CD14-positive monocyte (primary cell): ENCODE measurements around the gene GNAI1. TPM values are rescaled to one million over a fixed set of nuclear protein-coding genes. Genes with fewer than 3 reads are reported as not detected.

Experiments used
- DNase-seq, 3 donors: peaks; one replicate each; pipeline ENCODE4 v3.0.0-alpha.2; 2011 to 2022
- H2AFZ ChIP-seq: 2 replicates; pipeline ENCODE4 v1.6.0; 2012; ENCODE audit warnings: mild to moderate bottlenecking, low read depth, low read length, inconsistent platforms; ENCODE audit not compliant: insufficient read depth, poor library complexity, severe bottlenecking
- H3K27ac ChIP-seq, 2 donors: 1 replicate in 1 of 2; 2 replicates in 1 of 2; pipeline ENCODE4 v1.5.1; 2012 to 2013; ENCODE audit warnings: low read length in 2 of 2, control low read depth in 1 of 2, inconsistent platforms in 1 of 2, low read depth in 1 of 2, mild to moderate bottlenecking in 1 of 2
- H3K27me3 ChIP-seq, 2 donors: one replicate each; pipeline versions ENCODE4 v1.6.0 to v1.6.1; 2011 to 2013; ENCODE audit warnings: low read length in 2 of 2; ENCODE audit not compliant: control insufficient read depth in 2 of 2, insufficient read depth in 2 of 2
- H3K36me3 ChIP-seq, 2 donors: replicated peaks in 1 of 2; 1 replicate in 1 of 2; 2 replicates in 1 of 2; pipeline versions ENCODE4 v1.5.1 to v1.6.1; 2012 to 2013; ENCODE audit warnings: low read length in 2 of 2, control low read depth in 1 of 2, inconsistent platforms in 1 of 2, mild to moderate bottlenecking in 1 of 2; ENCODE audit not compliant: insufficient read depth in 2 of 2, control insufficient read depth in 1 of 2
- H3K4me1 ChIP-seq, 2 donors: 1 replicate in 1 of 2; 2 replicates in 1 of 2; pipeline versions ENCODE4 v1.5.1 to v1.6.1; 2012 to 2013; ENCODE audit warnings: low read length in 2 of 2, control low read depth in 1 of 2, inconsistent platforms in 1 of 2, mild to moderate bottlenecking in 1 of 2, moderate library complexity in 1 of 2; ENCODE audit not compliant: insufficient read depth in 2 of 2, control insufficient read depth in 1 of 2
- H3K4me2 ChIP-seq: replicated peaks from 2 replicates; pipeline ENCODE3; 2012; ENCODE audit warnings: low read length, moderate library complexity, mild to moderate bottlenecking; ENCODE audit not compliant: poor library complexity, severe bottlenecking; ENCODE audit errors: extremely low read depth
- H3K4me3 ChIP-seq, 3 experiments: fragments of 200-600 bp in 1 of 3; sonication (generic) in 1 of 3; replicated peaks in 1 of 3; 1 replicate in 2 of 3; 2 replicates in 1 of 3; pipeline ENCODE4 v1.5.1; 2011 to 2013; ENCODE audit warnings: low read length in 3 of 3, mild to moderate bottlenecking in 3 of 3, control low read depth in 2 of 3, low read depth in 2 of 3, inconsistent platforms in 1 of 3, moderate library complexity in 1 of 3
- H3K79me2 ChIP-seq: 2 replicates; pipeline ENCODE4 v1.6.0; 2012; ENCODE audit warnings: mild to moderate bottlenecking, control low read depth, inconsistent platforms, low read length, moderate library complexity; ENCODE audit not compliant: insufficient read depth
- H3K9ac ChIP-seq: 2 replicates; pipeline ENCODE4 v1.6.0; 2017; ENCODE audit warnings: low read length, mild to moderate bottlenecking; ENCODE audit not compliant: insufficient read depth, poor library complexity, severe bottlenecking
- H3K9me3 ChIP-seq, 2 donors: replicated peaks in 1 of 2; 1 replicate in 1 of 2; 2 replicates in 1 of 2; pipeline versions ENCODE4 v1.5.1 to v1.6.1; 2012 to 2013; ENCODE audit warnings: low read length in 2 of 2, control low read depth in 1 of 2; ENCODE audit not compliant: control insufficient read depth in 1 of 2, insufficient read depth in 1 of 2
- H4K20me1 ChIP-seq: 2 replicates; pipeline ENCODE4 v1.6.0; 2012; ENCODE audit warnings: mild to moderate bottlenecking, low read length, control low read depth, moderate library complexity; ENCODE audit not compliant: insufficient read depth
- H3K27ac Mint-ChIP-seq, 7 donors: one replicate each; pipeline ENCODE4 v1.8.0; 2020; ENCODE audit warnings: mild to moderate bottlenecking in 7 of 7, mixed read lengths in 7 of 7, moderate library complexity in 6 of 7, inconsistent platforms in 2 of 7
- H3K27me3 Mint-ChIP-seq, 3 donors: one replicate each; pipeline ENCODE4 v1.8.0; 2021 to 2022; ENCODE audit warnings: low read depth in 3 of 3, mild to moderate bottlenecking in 3 of 3, mixed read lengths in 3 of 3, moderate library complexity in 3 of 3, inconsistent platforms in 1 of 3
- H3K36me3 Mint-ChIP-seq, 2 donors: one replicate each; pipeline ENCODE4 v1.8.0; 2020; ENCODE audit warnings: mixed read lengths in 2 of 2, inconsistent platforms in 1 of 2, mild to moderate bottlenecking in 1 of 2
- H3K4me1 Mint-ChIP-seq: one replicate; pipeline ENCODE4 v1.8.0; 2020; ENCODE audit warnings: mild to moderate bottlenecking, mixed read lengths
- H3K4me3 Mint-ChIP-seq, 2 donors: one replicate each; pipeline ENCODE4 v1.8.0; 2020; ENCODE audit warnings: mild to moderate bottlenecking in 2 of 2, mixed read lengths in 2 of 2, moderate library complexity in 1 of 2
- H3K9me3 Mint-ChIP-seq, 7 donors: one replicate each; pipeline ENCODE4 v1.8.0; 2020 to 2022; ENCODE audit warnings: mixed read lengths in 7 of 7, mild to moderate bottlenecking in 6 of 7, moderate library complexity in 6 of 7, inconsistent platforms in 2 of 7
- CTCF ChIP-seq: fragments of 200-600 bp; IDR thresholded peaks from one replicate; pipeline ENCODE4 v1.8.0; 2022; ENCODE audit warnings: antibody characterized with exemption, mild to moderate bottlenecking
- WGBS: methylation state at CpG from one replicate; pipeline ENCODE4 v1.1.5; 2013; ENCODE audit warnings: missing lambda C conversion rate; ENCODE audit not compliant: insufficient coverage; 5-methylcytosine and 5-hydroxymethylcytosine counted together
- intact Hi-C, 2 donors: fragments of 100-400 bp; cut with micrococcal nuclease; formaldehyde crosslinking; loops; one replicate each; pipeline versions ENCODE4 v1.15.0 to v1.15.1; 2023
- polyA plus RNA-seq, 3 donors: library from polyadenylated mRNA; depleted of rRNA in 1 of 3; unstranded in 2 of 3; stranded (reverse) in 1 of 3; fragments of 300-500 nt in 2 of 3; fragments of >200 nt in 1 of 3; fragmentation: Illumina TruSeq in 2 of 3; gene quantifications; 1 replicate in 2 of 3; 2 replicates in 1 of 3; pipeline ENCODE4 v1.2.3, GENCODE V29; 2012 to 2021

Gene GNAI1
- polyA plus RNA-seq, 3 donors: 0.72 to 1.0 (median 0.79) TPM

- Histone ChIP-seq H3K4me3 (no peak overlapping the region), H3K27me3 (peaks cover 18 to 25% of the 10 kb centered on the region in 2 donors), H2AFZ (no peak overlapping the region), H3K36me3 (no peaks in the 10 kb centered on the region), H3K9me3 (no peaks in the 10 kb centered on the region), H3K4me2 (no peak overlapping the region), H3K79me2 (no peaks in the 10 kb centered on the region), H4K20me1 (no peaks in the 10 kb centered on the region), H3K9ac (no peak overlapping the region), H3K4me1 (peaks cover 2 to 3% of the 10 kb centered on the region in 2 donors), H3K27ac (no peak overlapping the region)
- 72% methylated on average over 2 of the region's 2 CpGs for WGBS
- no peak for TF ChIP-seq CTCF
- no peak for DNase-seq
- H3K9me3 Mint-ChIP-seq: peaks cover 0 to 6% (median 0%) of the 10 kb centered on the region in 7 donors
- H3K4me3 Mint-ChIP-seq: no peak overlapping the region
- H3K27ac Mint-ChIP-seq: no peak overlapping the region
- H3K36me3 Mint-ChIP-seq: peaks cover 0 to 4% of the 10 kb centered on the region in 2 donors
- H3K4me1 Mint-ChIP-seq: peaks cover 15% of the 10 kb centered on the region
- peaks cover 14 to 27% (median 18%) of the 10 kb centered on the region in 3 donors for H3K27me3 Mint-ChIP-seq
- intact Hi-C loops: no loop called here
Measured at GRCh38 chr7:80141376-80141775, 6.7 kb downstream of the GNAI1 start.

GRCh38 chr7:80142853-80143580 lies 8.4 kb downstream of the GNAI1 start:
- intact Hi-C loops: no loop called here
- Mint-ChIP-seq H3K4me1 (peaks cover 14% of the 10 kb centered on the region), H3K27me3 (peaks cover 0 to 11% (median 5%) of the 10 kb centered on the region in 3 donors), H3K27ac (no peak overlapping the region), H3K4me3 (no peak overlapping the region), H3K9me3 (peaks cover 0 to 2% (median 0%) of the 10 kb centered on the region in 7 donors), H3K36me3 (no peaks in the 10 kb centered on the region)
- Histone ChIP-seq H3K9ac (no peak overlapping the region), H4K20me1 (no peaks in the 10 kb centered on the region), H2AFZ (no peak overlapping the region), H3K9me3 (no peaks in the 10 kb centered on the region), H3K4me3 (no peak overlapping the region), H3K79me2 (no peaks in the 10 kb centered on the region), H3K4me2 (no peak overlapping the region), H3K27me3 (peaks cover 7 to 9% of the 10 kb centered on the region in 2 donors), H3K27ac (no peak overlapping the region), H3K36me3 (no peaks in the 10 kb centered on the region), H3K4me1 (no peaks in the 10 kb centered on the region)
- no peak for DNase-seq
- TF ChIP-seq CTCF: no peak
- WGBS: no CpG with 5 or more reads among the region's 1 CpG
